ENCODE data around the gene GNA14. TPM values are rescaled to one million over a fixed set of nuclear protein-coding genes. Genes with fewer than 3 reads are reported as not detected.

GNA14 gene
- total RNA-seq, 6 experiments from 2014 or later = 2.3 to 4.2 (median 3.8) TPM

GRCh38 chr9:77605449-77606220, 42.5 kb downstream of the GNA14 start:
- WGBS (ENCODE audit: insufficient coverage, low coverage, low lambda C conversion rate, missing lambda C conversion rate) = 43% methylated on average over 3 of the region's 4 CpGs
- H3K9me3 ChIP-seq = no peaks in the 10 kb centered on the region
- no peak overlapping the region for H3K4me3 ChIP-seq
- DNase-seq (no peak), ATAC-seq (peak in 3 of 4 donors; percentile 23 to 64 (median 34))
- intact Hi-C loops (cut with DNase I) = no loop called here
- H3K36me3 ChIP-seq = no peaks in the 10 kb centered on the region
- TF ChIP-seq POLR2A (IDR thresholded peaks at IDR 0.05) (no peak), CTCF (IDR thresholded peaks at IDR 0.05) (no peak)
- peak overlapping the region; percentile 10 to 33 (median 16) for H3K27ac ChIP-seq
- no peaks in the 10 kb centered on the region for H3K4me1 ChIP-seq
- no peaks in the 10 kb centered on the region for H3K27me3 ChIP-seq

- Histone ChIP-seq H3K4me3 (no peak overlapping the region), H3K36me3 (no peaks in the 10 kb centered on the region), H3K9me3 (no peaks in the 10 kb centered on the region), H3K4me1 (no peaks in the 10 kb centered on the region), H3K27ac (no peak overlapping the region), H3K27me3 (no peaks in the 10 kb centered on the region)
- 67% methylated on average over 1 of the region's 1 CpG for WGBS (ENCODE audit: insufficient coverage, low coverage, low lambda C conversion rate, missing lambda C conversion rate)
- no peak for TF ChIP-seq POLR2A (IDR thresholded peaks at IDR 0.05)
- no peak for TF ChIP-seq CTCF (IDR thresholded peaks at IDR 0.05)
- ATAC-seq (no peak), DNase-seq (no peak)
- intact Hi-C loops (cut with DNase I) = no loop called here
These were observed 43.8 kb downstream of the GNA14 start for GRCh38 chr9:77604316-77604715.

- Histone ChIP-seq H3K27me3 (no peaks in the 10 kb centered on the region), H3K27ac (no peak overlapping the region), H3K36me3 (no peaks in the 10 kb centered on the region), H3K4me1 (no peaks in the 10 kb centered on the region), H3K4me3 (no peak overlapping the region), H3K9me3 (no peaks in the 10 kb centered on the region)
- intact Hi-C loops (cut with DNase I) = no loop called here
- TF ChIP-seq POLR2A (IDR thresholded peaks at IDR 0.05) (no peak), CTCF (IDR thresholded peaks at IDR 0.05) (no peak)
- DNase-seq (no peak), ATAC-seq (no peak)
These were observed 45.3 kb downstream of the GNA14 start for GRCh38 chr9:77602852-77603251.

- H3K4me1 ChIP-seq = no peaks in the 10 kb centered on the region
- ATAC-seq (no peak), DNase-seq (no peak)
- no peaks in the 10 kb centered on the region for H3K36me3 ChIP-seq
- 73% methylated on average over 2 of the region's 5 CpGs for WGBS (ENCODE audit: insufficient coverage, low coverage, low lambda C conversion rate, missing lambda C conversion rate)
- no peak overlapping the region for H3K27ac ChIP-seq
- TF ChIP-seq POLR2A (IDR thresholded peaks at IDR 0.05) = no peak
- no peak overlapping the region for H3K4me3 ChIP-seq
- intact Hi-C loops (cut with DNase I) = no loop called here
- H3K27me3 ChIP-seq = no peaks in the 10 kb centered on the region
- no peaks in the 10 kb centered on the region for H3K9me3 ChIP-seq
These were observed 46.5 kb downstream of the GNA14 start for GRCh38 chr9:77601476-77602099.

GRCh38 chr9:77600810-77601209, 47.3 kb downstream of the GNA14 start:
- 63% methylated on average over 6 of the region's 18 CpGs for WGBS (ENCODE audit: insufficient coverage, low coverage, low lambda C conversion rate, missing lambda C conversion rate)
- DNase-seq (no peak), ATAC-seq (no peak)
- no peaks in the 10 kb centered on the region for H3K4me1 ChIP-seq
- no peak overlapping the region for H3K4me3 ChIP-seq
- no peaks in the 10 kb centered on the region for H3K36me3 ChIP-seq
- H3K27me3 ChIP-seq = no peaks in the 10 kb centered on the region
- H3K27ac ChIP-seq = no peak overlapping the region
- H3K9me3 ChIP-seq = no peaks in the 10 kb centered on the region
- intact Hi-C loops (cut with DNase I) = no loop called here
- TF ChIP-seq CTCF (IDR thresholded peaks at IDR 0.05) (no peak), POLR2A (IDR thresholded peaks at IDR 0.05) (no peak)

Data from right lobe of liver (tissue), 6 donors.